ENCODE measurements around the gene COPB1. TPM values are rescaled to one million over a fixed set of nuclear protein-coding genes. Genes with fewer than 3 reads are reported as not detected.

The COPB1 gene
- total RNA-seq, 2 donors from 2014 or later = 103 to 113 TPM

GRCh38 chr11:14445542-14446530 lies 53.8 kb downstream of the COPB1 start:
- DNase-seq (ENCODE audit: low spot score) = no peak
- intact Hi-C loops (cut with DNase I) = loop anchor here in 1 of 2 donors (2.0 kb wide), 1 partner anchor 65 kb away; no protein-coding TSS in a partner anchor

GRCh38 chr11:14444441-14445189 lies 55.0 kb downstream of the COPB1 start:
- intact Hi-C loops (cut with DNase I) = no loop called here
- no peak for DNase-seq (ENCODE audit: low spot score)

GRCh38 chr11:14443638-14444037 lies 56.0 kb downstream of the COPB1 start:
- intact Hi-C loops (cut with DNase I) = no loop called here
- no peak for DNase-seq (ENCODE audit: low spot score)

GRCh38 chr11:14435717-14436512 lies 63.7 kb downstream of the COPB1 start:
- intact Hi-C loops (cut with DNase I) = no loop called here
- no peak for DNase-seq (ENCODE audit: low spot score)

DNA sequence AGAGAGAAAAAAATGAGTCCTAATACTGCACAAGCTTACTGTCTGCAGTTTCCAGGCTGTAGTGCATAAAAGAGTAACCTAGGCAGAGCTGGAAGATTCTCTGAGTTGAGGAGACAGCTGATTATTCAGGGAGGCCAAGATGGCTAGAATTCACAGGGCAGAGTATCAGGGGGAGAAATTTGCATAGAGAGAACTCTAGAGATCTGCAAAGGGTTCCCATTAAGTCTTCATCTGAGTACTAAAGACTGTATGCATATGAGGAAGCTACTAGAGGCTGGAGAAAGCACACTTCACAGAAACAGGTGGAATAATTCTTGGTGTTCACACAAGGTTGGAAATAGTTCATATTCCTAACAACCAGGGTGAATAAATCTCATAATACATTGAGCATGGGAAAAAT lies 74.0 kb downstream of the COPB1 start:
- intact Hi-C loops (cut with DNase I) = no loop called here

DNA sequence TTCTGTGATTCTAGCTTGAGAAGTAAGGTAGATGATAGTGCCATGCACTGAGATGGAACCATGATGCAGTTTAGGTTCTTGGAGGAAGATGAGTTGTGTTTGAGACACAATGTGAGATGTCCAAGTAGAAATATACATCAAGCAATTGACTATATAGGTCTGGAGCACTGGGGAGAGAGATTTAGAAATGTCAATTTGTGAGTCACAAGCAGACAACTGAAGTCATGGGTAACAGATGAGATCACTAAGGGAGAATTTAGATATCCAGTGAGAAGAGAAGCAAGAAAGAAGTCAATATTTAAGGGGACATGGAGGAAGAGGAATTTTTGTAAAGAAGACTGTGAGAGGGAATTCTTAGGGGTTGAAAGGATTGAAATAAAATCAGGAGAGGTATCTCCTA lies 75.5 kb downstream of the COPB1 start:
- no peak for DNase-seq (ENCODE audit: low spot score)
- intact Hi-C loops (cut with DNase I) = no loop called here

More for the DNA sequence above, 74.0 kb downstream of the COPB1 start:
- no peak for DNase-seq (ENCODE audit: low spot score)

GRCh38 chr11:14423633-14424032 lies 76.0 kb downstream of the COPB1 start:
- intact Hi-C loops (cut with DNase I) = no loop called here
- DNase-seq (ENCODE audit: low spot score) = no peak

DNA sequence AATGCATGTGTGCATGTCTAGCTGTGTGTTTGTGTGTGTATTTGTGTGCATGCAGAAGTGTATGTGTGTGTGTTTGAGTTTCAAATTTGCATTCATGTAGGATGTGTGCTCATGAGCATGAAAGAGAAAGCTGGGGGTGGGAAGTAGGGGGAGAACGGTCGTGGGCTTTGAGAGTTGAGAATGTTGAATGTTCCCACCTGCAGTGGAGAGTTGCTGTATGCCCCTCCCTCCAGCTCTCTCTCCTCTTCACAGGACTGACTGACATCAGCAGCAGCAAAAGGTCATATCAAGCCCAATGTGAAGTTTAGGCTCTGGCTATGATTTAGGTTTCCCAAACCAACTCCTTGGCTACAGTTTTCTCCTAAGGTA lies 76.8 kb downstream of the COPB1 start:
- no peak for DNase-seq (ENCODE audit: low spot score)
- intact Hi-C loops (cut with DNase I) = no loop called here

DNA sequence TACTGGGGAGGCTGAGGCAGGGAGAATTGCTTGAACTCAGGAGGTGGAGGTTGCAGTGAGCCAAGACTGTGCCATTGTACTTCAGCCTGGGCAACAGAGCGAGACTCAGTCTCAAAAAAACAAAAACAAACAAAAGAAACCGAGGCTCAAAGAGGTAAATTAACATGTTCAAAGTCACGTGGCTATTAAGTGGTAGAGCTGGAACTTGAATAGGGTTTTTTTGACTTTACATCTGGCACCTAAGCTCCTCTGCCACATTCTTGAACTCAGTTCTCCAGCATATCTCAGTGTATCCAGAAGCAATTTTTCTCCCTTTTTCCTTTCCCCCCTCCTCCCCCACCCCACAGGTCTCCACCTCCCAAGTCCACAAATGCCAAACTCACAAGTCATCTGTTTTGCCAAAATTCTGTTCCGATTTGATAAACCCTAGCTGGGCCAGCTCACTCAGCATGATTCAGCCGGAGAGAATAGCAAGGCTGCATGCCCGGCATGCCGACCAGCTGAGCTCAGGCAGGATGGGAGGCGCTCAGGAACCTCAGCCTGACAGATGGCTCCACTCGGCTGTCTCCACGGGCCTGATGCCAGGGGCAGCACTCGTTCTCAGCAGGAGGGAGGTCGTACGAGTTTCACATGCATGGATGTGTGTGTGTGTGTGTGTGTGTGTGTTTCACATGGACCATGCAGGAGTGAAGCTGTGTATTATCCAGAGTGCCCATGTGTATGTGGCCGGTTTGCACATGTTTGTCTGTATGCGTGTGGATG lies 77.4 kb downstream of the COPB1 start:
- intact Hi-C loops (cut with DNase I) = no loop called here
- peak; percentile 95 for DNase-seq (ENCODE audit: low spot score)

- DNase-seq (ENCODE audit: low spot score) = no peak
- intact Hi-C loops (cut with DNase I) = no loop called here
These were observed 79.4 kb downstream of the COPB1 start for GRCh38 chr11:14420223-14420622.

GRCh38 chr11:14418801-14419417 lies 80.7 kb downstream of the COPB1 start:
- intact Hi-C loops (cut with DNase I) = no loop called here
- DNase-seq (ENCODE audit: low spot score) = no peak

GRCh38 chr11:14417617-14418374 lies 81.8 kb downstream of the COPB1 start:
- intact Hi-C loops (cut with DNase I) = no loop called here
- no peak for DNase-seq (ENCODE audit: low spot score)

GRCh38 chr11:14417186-14417585 lies 82.4 kb downstream of the COPB1 start:
- no peak for DNase-seq (ENCODE audit: low spot score)
- intact Hi-C loops (cut with DNase I) = no loop called here

DNA sequence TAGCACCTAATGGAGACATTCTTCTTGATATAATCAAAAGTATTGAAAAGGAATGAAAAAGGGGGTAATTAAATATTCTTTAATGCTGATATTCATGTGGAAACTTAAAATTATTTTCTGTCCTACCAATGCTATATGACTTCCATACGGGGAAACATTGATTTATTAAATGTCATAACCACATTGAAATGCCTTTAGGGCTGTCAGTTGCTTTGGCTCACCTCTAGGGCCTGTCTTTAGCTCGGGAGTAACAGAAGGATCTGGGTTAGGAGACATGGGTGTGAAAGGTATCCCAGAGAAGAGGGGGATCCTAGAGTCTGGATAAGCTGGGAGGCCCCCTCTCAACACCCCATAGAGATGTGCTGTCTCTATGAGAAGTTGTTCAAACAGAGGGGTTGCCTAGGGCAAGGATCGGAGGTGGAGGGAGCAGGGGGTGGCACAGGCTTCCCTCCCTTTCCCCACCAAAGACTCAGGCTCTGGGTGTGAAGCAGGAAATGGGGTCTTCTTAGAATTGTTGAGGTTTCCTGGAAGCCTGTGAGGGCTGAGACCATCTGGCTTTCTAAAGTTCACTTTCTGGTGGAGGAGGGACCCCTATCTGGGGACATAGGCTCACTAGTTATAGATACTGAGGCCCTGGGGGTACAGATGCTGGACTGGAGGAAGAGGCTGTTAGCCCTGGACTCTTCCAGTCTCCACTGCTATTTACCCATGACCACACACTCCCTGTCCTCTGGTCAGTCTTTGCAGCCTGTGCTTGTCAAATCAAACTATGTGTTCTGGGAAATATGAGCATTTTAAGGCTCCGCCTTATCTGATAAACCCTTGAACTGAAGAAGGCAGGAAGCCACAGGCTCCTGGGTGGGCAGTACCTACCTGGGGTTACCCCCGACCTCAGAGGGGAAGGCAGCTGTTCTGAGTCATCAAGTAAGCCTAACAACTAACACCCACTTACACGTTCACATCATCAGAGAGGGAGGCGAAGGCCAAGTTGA lies 84.8 kb downstream of the COPB1 start:
- intact Hi-C loops (cut with DNase I) = no loop called here

DNA sequence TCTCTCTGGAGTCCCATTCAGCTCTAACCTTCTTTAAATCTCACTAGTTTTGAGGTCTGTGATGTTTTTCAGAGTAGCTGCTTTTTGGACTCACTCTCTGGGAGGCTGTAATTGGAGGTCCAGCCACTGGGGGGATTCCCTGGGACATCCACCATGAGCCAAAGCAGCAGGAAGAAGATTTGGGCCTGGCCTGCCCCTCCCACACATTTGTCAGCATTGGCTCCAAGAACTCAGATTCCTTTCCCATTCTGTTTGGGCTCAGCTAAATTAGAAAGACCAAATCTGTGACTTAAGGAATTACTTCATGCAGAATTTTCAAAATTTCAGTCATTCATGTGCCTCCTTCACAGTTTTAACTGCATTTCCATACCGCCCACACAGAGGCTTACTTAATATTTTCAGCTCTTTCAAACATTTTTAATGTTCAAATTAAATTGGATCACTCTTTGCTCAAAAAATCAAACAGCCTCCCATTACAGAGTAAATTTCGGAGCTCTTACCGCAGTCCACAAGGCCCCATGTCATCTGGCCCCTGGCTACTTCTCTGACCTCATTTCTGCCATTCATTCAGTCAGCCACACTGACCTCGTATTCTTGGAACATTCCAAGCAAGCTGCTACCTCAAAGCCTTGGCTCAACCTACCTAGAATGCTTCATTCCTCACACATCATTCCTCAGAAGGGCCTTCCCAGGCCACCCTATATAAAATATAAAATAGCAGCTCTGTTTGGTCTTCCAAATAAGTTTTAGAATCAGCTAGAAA lies 86.1 kb downstream of the COPB1 start:
- DNase-seq (ENCODE audit: low spot score) = peak; percentile 81
- intact Hi-C loops (cut with DNase I) = no loop called here

More for the DNA sequence above, 84.8 kb downstream of the COPB1 start:
- DNase-seq (ENCODE audit: low spot score) = no peak

DNA sequence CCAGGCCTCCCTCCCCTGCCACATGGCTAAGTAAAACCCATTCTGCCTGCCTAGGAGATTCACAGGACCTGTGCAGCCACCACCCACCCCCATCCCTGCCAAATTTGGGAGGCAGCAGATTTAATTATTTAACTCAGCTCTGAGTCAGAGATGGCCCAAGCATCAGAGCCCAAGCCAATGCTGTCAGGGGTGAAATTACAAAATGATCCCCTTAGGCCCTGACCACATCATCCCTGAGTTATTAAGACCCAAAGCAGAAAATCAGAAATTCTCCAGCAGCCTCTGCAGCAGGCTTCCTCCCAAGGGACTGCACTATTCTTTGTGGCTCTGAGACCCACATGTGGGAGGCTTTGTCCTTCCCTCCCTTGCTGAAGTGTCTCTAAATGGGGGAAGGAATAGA lies 87.8 kb downstream of the COPB1 start:
- intact Hi-C loops (cut with DNase I) = no loop called here
- DNase-seq (ENCODE audit: low spot score) = peak; percentile 88

Data from posterior vena cava (tissue), 2 donors.